Neural cell (in vitro differentiated cells): Measurements from ENCODE around the gene TSPAN18.

Source experiments
- CTCF ChIP-seq: fragments of 450-650 bp; IDR thresholded peaks from 2 replicates; pipeline ENCODE4 v1.5.1; 2014; ENCODE audit warnings: antibody characterized with exemption, mild to moderate bottlenecking, moderate library complexity; ENCODE audit not compliant: poor library complexity, severe bottlenecking
- EZH2 ChIP-seq: fragments of 200-600, 300-800 bp; shearing (Covaris generic), sonication (generic); IDR thresholded peaks from 2 replicates; pipeline ENCODE4 v1.6.1; 2014; ENCODE audit warnings: antibody characterized with exemption, low read length, borderline replicate concordance, mild to moderate bottlenecking; ENCODE audit not compliant: insufficient read depth, poor library complexity, severe bottlenecking
- MXI1 ChIP-seq: fragments of 450-650 bp; conservative IDR thresholded peaks from 2 replicates; pipeline ENCODE4 v1.6.1; 2014; ENCODE audit warnings: antibody characterized with exemption, mild to moderate bottlenecking; ENCODE audit not compliant: poor library complexity, severe bottlenecking
- SMC3 ChIP-seq: fragments of 450-650 bp; conservative IDR thresholded peaks from 2 replicates; pipeline ENCODE4 v1.6.1; 2014; ENCODE audit warnings: antibody characterized with exemption, mild to moderate bottlenecking, moderate library complexity; ENCODE audit not compliant: poor library complexity
- TAF1 ChIP-seq: IDR thresholded peaks from 2 replicates; pipeline ENCODE4 v1.6.1; 2012; ENCODE audit warnings: low read depth

GRCh38 chr11:44746894-44747293, 20.1 kb downstream of the TSPAN18 start:
- no peak for TF ChIP-seq CTCF
- TF ChIP-seq EZH2 = no peak
- no peak for TF ChIP-seq MXI1
- TF ChIP-seq SMC3 = no peak
- no peak for TF ChIP-seq TAF1
